ENCODE measurements around the gene PNMA6F. TPM values are rescaled to one million over a fixed set of nuclear protein-coding genes. Genes with fewer than 3 reads are reported as not detected.
"Not testable (repeated sequence)": the region's sequence is repeated elsewhere in the genome, so short reads cannot be mapped to it uniquely, and the experiment has no call there.

Gene PNMA6F
- total RNA-seq, 1 donor from 2014 or later: not detected

- no peak for DNase-seq (ENCODE audit: low read depth)
Observed at GRCh38 chrX:153303276-153304262, 18.0 kb downstream of the PNMA6F start.

GRCh38 chrX:153302796-153303195, 18.8 kb downstream of the PNMA6F start:
- DNase-seq (ENCODE audit: low read depth): no peak

- no peak for DNase-seq (ENCODE audit: low read depth)
Observed at GRCh38 chrX:153301746-153302145, 19.8 kb downstream of the PNMA6F start.

- DNase-seq (ENCODE audit: low read depth): no peak
Observed at GRCh38 chrX:153299855-153300254, 21.7 kb downstream of the PNMA6F start.

GRCh38 chrX:153297376-153297775, 24.2 kb downstream of the PNMA6F start:
- no peak for DNase-seq (ENCODE audit: low read depth)

GRCh38 chrX:153293485-153294071, 28.0 kb downstream of the PNMA6F start:
- not testable (repeated sequence) for DNase-seq (ENCODE audit: low read depth)

DNA sequence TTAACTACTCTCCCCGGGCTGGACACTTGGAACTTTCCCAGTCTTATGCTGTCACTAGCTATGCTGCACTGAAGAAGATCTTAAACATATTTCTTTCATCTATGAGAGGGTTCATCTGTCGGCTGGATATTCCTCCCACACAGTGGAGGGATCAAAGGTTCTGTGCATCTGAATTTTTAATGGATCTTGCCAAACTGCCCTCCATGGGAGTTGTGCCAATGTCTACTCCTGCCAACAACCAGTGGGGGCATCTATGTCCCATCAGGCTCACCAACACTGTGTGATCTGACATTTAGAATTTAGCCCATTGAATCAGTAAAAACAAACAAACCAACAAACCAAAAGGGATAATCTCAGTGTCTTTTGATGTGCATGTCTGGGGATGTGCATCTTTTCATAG, 32.8 kb downstream of the PNMA6F start:
- DNase-seq (ENCODE audit: low read depth): not testable (repeated sequence)

- DNase-seq (ENCODE audit: low read depth): not testable (repeated sequence)
Observed at GRCh38 chrX:153285678-153286077, 35.9 kb downstream of the PNMA6F start.

- DNase-seq (ENCODE audit: low read depth): not testable (repeated sequence)
Observed at GRCh38 chrX:153283982-153284381, 37.6 kb downstream of the PNMA6F start.

DNA sequence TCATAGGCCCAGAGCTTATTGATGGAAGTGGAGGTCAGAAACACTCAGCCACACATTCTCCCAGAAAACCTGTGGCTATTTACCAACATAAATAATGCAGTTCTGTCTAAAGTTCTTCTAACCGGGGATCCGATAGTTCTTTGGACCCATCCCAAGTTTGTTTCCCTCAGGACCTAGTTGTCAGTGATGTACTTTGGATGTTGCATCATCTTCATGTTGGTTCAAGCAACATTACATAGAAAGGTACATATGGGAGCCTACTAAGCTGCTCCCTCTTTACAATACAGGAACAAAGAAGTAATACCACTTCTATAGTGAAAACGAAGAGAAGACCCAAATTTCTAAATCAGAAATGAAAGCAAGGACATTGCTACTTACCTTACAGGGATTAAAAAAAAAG, 39.8 kb downstream of the PNMA6F start:
- not testable (repeated sequence) for DNase-seq (ENCODE audit: low read depth)

DNA sequence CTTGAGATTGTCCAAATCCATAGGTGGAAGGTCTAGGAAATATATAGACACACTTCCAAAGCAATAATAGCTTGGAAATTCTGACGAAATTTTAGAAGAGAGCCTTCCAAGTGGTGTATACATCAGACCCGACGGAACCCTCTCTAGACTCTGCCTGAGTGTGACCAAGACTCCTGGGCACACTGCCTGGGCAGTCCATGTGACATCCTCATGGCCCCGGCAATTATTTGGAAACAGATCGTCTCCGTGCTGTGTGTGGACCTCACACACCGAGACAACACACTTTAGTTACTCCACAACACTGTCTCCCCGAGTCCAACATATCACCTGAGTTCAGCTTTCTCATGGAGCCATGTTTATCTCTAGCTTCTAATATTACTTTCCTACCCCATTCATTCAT, 42.3 kb downstream of the PNMA6F start:
- not testable (repeated sequence) for DNase-seq (ENCODE audit: low read depth)

DNA sequence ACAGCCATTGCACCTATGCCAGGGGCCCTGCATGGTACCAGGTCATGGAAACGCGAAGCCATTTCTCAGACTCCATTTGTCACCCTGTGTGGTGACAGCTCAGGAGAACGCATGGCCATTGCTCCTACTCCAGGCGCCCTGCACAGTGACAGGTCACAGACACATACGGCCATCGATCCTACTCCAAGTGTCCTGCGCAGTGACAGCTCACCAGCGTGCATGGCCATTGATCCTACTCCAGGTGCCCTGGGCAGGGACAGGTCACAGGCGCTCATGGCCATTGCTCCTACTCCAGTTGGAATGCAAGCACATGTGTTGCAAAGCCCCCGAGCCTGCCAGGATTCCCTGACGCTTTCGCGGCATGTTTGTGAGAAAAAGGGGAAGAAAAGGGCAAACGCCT, 45.5 kb downstream of the PNMA6F start:
- DNase-seq (ENCODE audit: low read depth): not testable (repeated sequence)

GRCh38 chrX:153275418-153275817, 46.1 kb downstream of the PNMA6F start:
- DNase-seq (ENCODE audit: low read depth): not testable (repeated sequence)

DNA sequence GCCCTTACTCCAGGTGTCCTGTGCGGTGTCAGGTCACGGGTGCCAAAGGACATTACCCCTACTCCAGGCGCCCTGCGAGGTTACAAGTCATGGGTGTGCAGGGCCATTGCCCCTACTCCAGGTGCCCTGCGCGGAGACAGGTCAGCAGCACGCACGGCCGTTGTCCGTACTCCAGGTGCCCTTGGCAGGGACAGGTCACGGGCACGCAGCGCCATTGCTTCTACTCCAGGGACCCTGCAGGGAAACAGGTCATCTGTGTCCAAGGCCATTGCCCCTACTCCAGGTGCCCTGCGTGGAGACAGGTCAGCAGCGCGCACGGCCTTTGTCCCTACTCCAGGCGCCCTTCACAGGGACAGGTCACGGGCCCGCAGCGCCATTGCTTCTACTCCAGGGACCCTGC, 49.0 kb downstream of the PNMA6F start:
- DNase-seq (ENCODE audit: low read depth): not testable (repeated sequence)

GRCh38 chrX:153272070-153272469, 49.5 kb downstream of the PNMA6F start:
- DNase-seq (ENCODE audit: low read depth): not testable (repeated sequence)

Other genes starting within 250 kb of the PNMA6F start
- 0.21 and 0.35 TPM in 2 replicates for gene PNMA6A, start 249.3 kb downstream of the PNMA6F start, total RNA-seq
- not detected in 2 replicates for gene MAGEA1, start 142.5 kb downstream of the PNMA6F start, total RNA-seq
- gene ZNF275, start 12.4 kb upstream of the PNMA6F start, total RNA-seq: 8.4 and 9.7 TPM in 2 replicates
- gene PNMA6E, start 79.6 kb upstream of the PNMA6F start, total RNA-seq: not detected in 2 replicates
- gene ZFP92, start 89.7 kb upstream of the PNMA6F start, total RNA-seq: 0.05 TPM in 1 of 2 replicates, not detected in the other
- gene TREX2, start 124.3 kb upstream of the PNMA6F start, total RNA-seq: 0.78 and 1.5 TPM in 2 replicates
- gene HAUS7, start 148.8 kb upstream of the PNMA6F start, total RNA-seq: 15.8 and 36.2 TPM in 2 replicates
- 0.94 and 1.1 TPM in 2 replicates for gene BGN, start 173.2 kb upstream of the PNMA6F start, total RNA-seq
- 0.40 and 0.57 TPM in 2 replicates for gene ATP2B3, start 195.9 kb upstream of the PNMA6F start, total RNA-seq